HG03175 (cell line): ENCODE data around the gene ACTR3.
"Not testable (repeated sequence)": the region's sequence is repeated elsewhere in the genome, so short reads cannot be mapped to it uniquely, and the experiment has no call there.

Experiments used
- ATAC-seq: cut with Tn5 transposase; IDR thresholded peaks from one replicate; pipeline ENCODE4 v1.9.1; 2021; ENCODE audit warnings: mild to moderate bottlenecking, moderate library complexity; ENCODE audit not compliant: unreplicated experiment

Gene ACTR3

DNA sequence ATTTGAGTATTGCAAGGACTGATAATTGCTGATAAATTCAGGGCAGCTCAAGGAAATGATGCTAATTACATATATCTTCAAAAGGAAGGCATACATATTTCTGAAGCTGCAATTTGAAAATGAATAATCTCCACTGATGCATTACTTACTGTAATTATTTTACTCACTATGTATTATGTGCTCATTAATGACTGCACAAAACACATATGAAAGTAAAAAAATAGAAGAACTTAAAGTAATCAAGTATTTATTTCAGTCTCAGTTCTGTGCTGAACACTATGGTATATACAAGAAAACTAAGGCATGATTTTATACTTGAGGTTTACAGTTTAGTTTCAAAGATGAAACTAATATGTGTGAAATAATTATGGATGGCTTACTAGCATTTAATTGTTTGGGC, 9.3 kb downstream of the ACTR3 start:
- ATAC-seq, result no peak

DNA sequence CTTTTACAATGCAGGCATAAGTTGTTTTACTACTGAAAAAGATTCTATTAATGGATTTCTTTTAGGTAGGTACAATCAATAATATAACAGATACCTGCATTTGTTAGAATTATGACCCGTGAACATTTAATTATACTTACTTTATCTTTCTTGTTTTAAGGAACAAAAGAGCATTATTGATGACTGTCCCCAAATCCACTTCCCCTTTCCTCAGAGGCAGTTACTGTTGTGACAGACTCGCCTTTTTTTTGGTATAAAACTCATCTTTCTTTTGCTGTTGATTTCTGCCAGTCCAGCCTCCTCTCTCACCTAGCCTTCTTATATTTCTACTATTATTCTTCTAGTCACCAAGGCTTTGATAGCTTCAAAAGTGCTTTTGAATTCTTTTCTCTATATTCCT, 12.1 kb downstream of the ACTR3 start:
- ATAC-seq, result no peak

DNA sequence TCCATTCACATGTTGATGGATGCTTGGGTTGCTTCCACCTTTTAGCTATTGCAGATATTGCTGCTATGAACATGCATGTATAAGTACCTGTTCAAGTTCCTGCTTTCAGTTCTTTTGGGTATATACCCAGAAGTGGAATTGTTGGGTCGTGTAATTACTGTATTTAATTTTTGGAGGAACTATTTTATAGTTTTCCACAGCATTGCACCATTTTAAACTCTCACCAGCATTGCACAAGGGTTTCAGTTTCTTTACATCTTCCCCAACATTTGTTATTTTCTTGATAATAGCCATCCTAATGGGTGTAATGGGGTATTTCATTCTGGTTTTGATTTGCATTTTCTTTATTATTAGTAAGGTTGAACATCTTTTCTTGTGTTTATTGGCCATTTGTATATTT, 16.0 kb downstream of the ACTR3 start:
- ATAC-seq, result no peak

DNA sequence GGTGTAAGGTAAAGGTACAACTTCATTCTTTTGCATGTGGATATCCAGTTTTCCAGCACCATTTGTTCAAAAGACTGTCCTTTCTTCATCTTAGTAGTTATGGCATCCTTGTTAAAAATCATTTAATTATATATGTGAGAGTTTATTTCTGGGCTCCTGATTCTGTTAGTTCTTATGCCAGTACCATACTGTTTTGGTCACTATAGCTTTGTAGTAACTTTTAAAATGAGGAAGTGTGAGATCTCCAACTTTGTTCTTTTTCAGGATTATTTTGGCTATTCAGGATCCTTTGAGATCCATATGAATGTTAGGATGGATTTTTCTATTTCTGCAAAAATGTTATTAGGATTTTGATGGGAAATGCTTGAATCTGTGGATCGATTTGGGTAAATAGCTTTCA, 16.8 kb downstream of the ACTR3 start:
- no peak for ATAC-seq

DNA sequence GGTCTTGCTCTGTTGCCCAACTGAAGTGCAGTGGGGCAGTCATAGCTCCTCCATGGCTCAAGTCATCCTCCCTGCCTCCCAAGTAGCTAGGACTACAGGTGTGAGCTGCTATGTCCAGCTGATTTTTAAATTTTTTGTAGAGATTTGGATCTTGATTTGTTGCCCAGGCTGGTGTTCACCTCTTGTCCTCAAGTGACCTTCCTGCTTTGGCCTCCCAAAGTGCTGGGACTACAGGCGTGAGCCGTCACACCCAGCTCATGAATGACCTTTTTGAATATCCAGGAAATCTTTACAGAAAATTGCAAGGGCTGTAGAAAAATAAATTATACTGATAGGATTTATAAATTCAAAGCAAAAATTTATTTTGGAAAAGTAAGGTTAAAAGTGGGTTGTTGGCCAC, 17.4 kb downstream of the ACTR3 start:
- no peak for ATAC-seq

DNA sequence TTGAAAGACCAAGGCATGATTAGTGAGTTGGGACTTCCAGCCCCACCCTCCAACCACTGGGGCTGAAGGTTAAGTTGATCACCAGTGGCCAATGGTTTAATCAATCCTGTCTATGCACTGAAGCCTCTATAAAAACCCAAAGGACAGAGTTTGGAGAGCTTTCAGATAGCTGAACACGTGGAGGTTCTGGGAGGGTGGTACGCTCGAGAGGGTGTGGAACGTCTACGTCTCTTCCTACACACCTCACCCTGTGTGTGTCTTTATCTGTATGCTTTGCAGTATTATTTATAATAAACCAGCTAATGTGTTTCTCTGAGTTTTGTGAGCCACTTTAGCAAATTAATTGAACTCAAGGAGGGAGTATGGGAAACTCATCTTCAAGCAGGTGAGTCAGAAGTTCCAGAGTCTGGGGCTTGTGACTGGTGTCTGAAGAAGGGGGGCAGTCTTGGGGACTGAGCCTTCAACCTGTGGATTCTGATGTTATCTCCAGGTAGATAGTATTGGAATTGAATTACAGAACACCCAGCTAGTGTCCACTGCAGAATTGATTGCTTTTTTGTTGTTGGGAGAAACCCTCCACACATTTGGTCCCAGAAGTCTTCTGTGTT, 20.3 kb downstream of the ACTR3 start:
- no peak for ATAC-seq

DNA sequence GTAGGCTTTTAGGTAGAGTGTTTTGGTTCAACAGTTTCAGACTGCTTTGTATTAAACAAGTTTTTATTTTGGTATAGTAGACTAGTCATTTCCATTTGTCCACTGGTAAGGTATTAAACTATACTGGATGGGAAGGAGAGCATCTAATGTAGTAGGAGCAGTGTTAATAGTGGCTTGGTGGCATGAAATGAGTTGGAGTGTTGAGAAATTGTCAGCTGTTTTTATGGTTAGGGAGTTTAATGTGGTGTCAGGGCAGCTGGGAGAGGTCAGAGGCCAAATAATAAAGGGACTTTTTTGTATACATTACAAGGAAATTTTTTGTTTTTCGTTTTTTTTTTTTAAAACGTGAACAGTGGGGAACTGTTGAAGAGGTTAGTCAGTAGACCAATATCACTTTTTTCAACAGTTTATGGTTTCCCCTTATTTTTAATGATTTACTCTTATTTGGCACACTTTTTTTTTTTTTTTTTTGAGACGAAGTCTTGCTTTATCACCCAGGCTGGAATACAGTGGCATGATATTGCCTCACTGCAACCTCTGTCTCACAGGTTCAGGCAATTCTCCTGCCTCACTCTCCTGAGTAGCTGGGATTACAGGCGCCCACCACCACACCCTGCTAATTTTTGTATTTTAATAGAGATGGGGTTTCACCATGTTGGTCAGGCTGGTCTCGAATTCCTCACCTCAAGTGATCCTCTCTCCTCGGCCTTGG, 21.2 kb downstream of the ACTR3 start:
- ATAC-seq, result peak; percentile 42

DNA sequence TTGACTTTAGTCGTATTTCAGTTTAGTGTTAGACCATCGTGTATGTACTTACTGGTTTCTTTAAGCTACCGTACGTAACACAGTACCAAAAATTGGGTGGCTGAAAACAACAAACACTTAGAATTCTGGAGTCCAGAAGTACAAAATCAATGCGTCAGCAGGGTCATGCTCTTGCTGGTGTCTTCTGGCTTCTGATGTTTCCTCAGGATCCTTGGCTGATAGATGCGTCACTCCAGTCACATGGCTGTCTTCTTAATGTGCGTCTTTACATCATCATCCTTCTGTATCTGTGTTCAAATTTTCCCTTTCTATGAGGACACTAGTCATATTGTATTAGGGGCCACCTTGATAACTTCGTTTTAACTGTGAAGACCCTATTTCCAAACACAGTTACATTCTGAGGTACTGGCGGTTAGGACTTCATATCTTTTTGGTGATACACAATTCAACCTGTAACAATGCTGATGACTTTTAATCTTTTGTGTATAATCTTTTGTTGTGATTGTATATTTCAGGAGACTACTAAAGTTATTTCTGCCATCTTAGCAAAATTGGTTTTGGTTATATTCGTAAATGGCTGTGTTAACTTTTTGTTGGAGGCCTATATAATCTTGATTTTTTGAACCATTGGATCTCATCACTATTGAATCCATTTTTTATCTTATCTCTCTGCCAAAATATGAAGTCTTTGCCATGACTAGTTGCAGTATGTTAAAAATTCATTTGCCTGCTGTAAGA, 25.4 kb downstream of the ACTR3 start:
- no peak for ATAC-seq

DNA sequence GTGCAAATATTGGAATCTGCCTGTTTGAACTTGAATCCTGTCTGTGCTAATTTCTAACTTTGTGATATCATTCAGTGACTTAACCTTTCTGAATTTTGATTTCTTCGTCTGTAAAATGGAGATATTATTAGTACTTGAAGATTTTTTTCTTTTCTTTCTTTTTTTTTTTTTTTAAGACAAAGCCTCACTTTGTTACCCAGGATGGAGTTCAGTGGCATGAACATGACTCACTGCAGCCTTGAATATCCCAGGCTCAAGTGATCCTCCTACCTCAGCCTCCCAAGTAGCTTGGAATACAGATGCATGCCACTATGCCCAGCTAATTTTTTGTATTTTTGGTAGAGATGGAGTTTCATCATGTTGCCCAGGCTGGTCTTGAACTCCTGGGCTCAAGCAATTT, 28.3 kb downstream of the ACTR3 start:
- ATAC-seq, result no peak

DNA sequence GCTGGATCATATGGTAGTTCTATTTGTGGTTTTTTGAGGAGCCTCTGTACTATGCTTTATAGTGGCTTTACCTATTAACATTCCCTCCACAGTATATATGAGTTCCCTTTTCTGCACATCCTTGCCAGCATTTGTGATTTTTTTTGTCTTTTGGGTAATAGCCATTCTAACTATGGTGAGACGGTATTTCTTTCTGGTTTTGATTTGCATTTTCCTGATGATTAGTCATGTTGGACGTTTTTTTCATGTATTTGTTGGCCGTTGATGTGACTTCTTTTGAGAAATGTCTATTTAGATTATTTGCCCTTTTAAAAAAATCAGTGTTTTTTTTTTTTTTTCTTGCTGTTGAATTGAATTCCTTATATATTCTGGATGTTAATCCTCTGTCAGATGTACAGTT, 31.1 kb downstream of the ACTR3 start:
- no peak for ATAC-seq

DNA sequence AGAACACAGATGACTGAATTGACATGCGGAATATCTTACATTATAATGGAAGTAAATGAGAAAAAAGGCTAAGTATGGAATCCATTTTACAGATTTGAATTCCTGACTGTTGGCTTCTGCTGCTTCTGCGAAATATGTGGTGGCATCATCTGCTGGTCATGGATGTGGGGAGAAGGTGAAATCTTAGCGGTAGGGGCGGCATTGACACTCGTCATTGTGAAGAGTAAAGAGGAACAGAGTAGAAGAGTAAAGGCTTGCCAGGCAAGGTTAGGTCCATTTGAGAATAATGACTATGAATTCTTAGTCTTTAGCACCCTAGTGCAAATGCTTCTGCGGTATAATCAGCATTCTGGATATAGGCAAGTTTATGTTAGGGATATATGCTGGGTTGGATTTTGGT, 32.4 kb downstream of the ACTR3 start:
- ATAC-seq, result no peak

DNA sequence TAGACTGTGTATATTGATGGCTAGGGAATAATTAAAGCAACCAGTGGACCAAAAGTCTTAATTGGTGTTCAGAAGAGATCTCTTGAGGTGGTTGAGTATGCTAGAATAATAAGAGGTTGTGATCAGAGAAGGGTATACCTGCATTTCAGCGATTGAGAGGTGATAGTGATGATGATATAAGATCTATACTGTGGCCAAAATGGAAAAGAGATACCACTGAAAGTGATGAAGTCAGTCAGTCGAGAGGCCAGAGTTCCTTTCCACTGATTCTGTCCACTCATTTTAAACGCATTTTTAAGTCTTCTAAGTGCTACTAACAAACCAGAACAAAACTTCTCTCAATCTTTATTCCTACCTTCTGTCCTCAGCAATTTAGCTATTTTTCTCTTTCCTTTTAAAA, 32.9 kb downstream of the ACTR3 start:
- ATAC-seq, result no peak

DNA sequence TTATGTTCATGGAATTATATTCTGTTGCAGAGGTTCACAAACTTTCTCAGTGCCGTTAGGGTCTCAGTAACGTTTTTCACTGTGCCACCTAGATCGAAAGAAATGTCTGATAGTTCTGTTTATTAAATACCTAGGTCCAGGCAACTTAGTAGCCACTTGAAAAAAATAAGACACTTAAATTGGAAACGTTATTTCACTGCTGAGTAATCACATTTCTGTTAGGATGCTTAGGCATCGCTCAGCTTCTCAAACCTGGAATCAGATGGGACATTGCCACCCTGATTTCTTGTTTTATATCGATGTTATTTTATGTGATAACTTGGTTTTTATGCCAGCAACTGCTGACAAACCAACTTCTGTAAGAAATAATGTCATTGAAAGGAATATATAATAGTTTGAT, 36.0 kb downstream of the ACTR3 start:
- ATAC-seq, result no peak

DNA sequence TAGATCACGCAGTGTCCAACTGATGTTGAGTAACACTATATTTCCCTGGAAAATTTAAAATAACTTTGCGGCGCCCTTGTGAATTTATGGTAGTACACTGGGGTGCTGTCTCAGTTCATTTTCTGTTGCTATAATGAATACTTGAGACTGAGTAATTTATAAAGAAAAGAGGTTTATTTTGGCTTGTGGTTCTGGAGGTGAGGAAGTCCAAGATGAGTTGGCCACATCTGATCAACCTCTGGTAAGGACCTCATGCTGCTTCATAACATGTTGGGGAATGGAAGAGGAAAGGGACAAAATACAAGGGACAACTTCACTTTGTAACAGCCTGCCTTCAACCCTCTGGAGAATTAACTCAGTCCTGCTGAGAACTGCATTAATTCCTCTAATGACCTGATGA, 36.4 kb downstream of the ACTR3 start:
- no peak for ATAC-seq

DNA sequence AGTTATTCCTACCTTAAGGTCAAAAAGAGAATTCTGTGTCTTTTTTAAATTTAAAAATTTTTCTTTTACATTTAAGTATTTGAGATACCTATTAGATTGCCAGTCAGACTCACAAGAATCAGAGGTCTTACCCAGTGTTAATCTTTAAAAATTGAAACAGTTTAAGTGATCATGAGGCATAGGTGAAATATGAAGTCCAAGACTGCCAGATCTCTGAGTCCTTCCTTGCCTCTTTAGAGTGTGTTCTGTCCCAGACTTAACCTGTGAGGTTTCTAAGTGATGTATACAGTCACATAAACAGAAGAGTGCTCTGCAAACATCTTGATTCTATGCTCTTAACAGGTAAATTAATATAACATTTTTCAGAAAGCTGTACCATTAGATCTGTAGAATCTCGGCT, 40.6 kb downstream of the ACTR3 start:
- no peak for ATAC-seq

DNA sequence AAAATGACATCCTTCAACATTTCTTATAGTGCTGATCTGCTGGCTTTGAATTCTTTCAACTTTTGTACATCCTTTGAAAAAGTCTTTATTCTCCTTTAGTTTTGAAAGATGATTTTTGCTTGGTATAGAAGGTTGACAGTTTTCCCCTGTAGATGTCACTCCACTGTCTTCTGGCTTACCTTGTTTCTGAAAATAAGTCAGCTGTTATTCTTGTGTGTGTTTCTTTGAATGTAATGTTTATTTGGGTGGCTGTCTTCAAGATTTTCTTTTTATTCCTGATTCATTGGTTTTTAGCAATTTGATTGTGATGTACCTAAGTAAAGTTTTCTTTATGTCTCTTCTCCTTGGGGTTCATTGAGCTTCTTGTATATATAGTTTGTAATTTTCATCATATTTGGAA, 47.6 kb downstream of the ACTR3 start:
- ATAC-seq, result no peak

DNA sequence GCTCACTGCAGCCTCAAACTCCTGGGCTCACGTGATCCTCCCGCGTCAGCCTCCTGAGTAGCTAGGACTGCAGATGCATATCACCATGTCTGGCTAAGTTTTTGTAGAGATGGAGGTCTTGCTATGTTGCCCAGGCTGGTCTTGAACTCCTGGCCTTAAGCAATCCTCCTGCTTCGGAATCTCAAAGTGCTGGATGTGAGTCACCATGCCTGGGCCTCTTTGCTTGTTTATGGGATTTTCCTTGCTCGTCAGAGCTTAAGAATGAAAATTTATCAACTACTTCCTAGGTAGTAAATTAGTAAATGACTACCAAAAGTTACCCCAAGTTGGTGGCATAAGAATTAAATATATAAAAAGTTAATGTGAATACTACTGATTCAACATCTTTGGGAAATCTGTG, 51.0 kb downstream of the ACTR3 start:
- ATAC-seq, result no peak

DNA sequence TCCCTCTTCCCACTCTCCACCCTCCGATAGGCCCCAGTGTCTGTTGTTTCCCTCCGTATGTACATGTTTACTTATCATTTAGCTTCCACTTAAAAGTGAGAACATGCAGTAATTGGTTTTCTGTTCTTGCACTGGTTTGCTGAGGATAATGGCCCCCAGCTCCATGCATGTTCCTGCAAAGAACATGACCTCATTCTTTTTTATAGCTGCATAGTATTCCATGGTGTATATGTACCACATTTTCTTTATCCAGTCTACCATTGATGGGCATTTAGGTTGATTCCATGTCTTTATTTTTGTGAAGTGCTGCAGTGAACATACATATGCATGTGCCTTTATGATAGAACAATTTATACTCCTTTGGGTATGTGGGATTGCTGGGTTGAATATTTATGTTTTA, 55.9 kb downstream of the ACTR3 start:
- not testable (repeated sequence) for ATAC-seq

DNA sequence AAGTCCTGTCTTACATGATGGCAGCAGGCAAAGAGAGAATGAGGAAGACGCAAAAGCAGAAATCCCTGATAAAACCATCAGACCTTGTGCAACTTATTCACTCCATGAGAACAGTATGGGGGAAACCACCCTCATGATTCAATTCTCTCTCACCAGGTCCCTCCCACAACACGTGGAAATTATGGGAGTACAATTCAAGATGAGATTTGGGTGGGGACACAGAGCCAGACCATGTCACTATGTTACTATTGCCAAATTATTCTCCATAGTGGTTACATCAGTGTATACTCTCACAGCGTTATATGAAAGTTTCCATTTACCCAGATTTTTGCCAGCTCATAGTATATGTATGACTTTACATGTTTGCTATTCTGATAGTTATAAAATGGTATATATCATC, 61.0 kb downstream of the ACTR3 start:
- ATAC-seq, result not testable (repeated sequence)

DNA sequence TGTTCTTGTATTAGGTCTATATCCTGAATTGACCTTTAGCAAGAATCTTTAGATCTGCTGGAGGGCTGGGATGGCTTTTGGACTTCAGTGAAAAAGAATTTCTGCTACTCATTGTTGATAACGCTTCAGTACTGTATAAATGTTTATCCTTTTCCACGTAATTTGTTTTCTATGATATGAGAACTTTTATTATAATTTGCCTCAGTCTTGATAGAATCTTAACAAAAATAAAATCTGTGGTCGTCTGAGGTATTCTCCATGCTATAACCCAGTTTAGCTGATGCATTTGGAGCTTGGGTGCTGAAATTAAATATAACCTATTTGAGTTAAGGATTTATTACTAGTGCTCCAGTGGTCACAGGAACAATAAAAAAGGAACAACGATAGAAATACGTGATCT, 71.1 kb downstream of the ACTR3 start:
- no peak for ATAC-seq

DNA sequence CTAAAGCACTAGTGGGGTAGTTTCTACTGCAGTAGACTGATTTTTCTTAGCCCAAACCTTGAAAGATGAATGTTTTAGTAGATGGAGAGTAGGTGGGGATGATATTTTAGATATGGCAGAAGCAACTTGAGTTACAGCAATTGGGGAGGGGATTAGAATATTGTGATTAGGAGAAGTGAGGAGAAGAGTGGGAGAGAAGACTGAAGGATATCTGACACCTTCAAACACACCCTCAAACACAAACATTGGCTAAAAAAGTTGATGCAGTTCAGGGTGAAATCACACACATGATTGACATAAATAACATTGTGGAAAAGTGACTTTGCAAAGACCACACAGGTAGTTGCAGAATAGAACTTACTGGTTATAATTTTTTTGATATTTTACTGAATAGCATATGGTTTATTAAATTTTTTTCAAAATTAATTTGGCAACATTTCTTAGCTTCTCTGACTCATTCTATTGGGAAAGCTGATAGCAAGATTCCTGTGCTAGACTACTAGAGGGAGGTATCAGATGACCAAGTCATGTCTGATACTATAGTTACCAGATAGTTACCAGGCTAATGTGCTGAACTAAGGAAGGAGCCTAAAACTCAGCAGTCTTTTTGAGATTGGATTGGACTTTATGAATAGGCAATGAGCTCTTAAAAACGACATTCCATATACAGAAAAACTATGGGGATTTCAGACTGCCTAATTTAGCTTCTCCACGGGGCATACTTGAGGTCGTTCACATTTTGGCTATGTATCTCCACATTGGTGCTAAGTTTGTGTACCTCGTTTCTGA, 73.0 kb downstream of the ACTR3 start:
- no peak for ATAC-seq

DNA sequence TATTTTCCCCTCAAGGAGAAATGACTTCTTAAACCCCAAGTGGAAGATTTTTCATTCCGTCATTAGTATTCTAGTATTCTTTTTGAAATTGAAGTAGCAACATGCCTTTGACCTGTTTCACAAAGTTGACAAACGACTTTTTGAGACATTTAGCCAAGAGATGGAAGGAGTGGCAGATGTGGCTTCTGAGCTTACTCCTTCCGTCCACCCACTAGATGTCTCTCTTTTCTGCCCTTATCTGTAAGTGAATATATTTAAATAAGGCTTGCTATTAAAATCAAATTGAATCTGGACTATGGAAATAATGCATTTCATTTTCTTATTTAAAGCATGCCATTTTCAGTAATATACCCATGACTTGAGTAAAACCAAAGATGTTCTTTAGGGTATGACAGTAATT, 74.1 kb downstream of the ACTR3 start:
- ATAC-seq, result no peak
